SKM-1 (cell line): ENCODE results near the gene SPACA4.
"Not testable (repeated sequence)": the region's sequence is repeated elsewhere in the genome, so short reads cannot be mapped to it uniquely, and the experiment has no call there.

ENCODE experiments used
- DNase-seq: peaks from one replicate; lab custom pipeline; 2025; ENCODE audit not compliant: unreplicated experiment; lab: John Stamatoyannopoulos, UW

Gene SPACA4

GRCh38 chr19:48618278-48618915 is 11.9 kb downstream of the SPACA4 start:
- DNase-seq = no peak

DNA sequence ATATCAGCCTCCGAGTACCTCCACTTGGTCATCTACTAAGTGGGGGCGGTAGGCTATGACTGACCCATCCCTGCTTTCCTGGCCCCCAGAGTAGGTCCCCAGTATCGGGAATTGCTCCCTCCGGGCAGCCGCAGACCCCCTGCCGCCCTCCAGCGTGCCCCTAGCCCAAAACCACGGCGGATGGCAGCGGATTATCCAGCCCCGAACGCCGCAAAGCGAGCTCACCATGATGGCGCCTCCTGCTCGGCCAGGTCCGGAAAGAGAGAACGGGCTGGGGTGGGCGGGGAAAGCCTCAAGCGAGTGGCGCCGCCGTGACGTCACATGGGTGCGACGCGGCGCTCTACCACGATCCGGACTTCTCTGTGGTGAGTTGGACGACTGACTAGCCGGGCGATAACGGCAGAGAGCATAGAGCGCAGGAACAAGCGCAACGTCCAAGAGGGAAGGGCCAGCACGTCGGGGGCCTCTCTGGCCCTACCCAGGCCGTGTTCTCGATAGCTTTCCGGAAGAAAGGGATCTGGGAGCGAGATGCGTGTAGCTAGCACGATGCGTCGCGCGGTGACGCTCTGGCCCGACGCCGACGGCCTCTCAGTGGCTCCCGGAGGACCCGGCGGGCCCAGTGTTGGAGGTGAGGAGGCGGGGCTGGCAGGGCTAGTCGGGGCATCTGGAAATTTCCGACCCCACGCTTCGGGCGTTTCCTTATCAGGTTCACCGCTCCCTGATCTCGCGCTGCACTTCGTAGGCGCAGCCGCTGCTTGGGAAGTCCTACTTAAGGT is 12.6 kb downstream of the SPACA4 start, which contains the start of the genes RPL18 and SPHK2:
RPL18 (minus strand) TSS at position 263 of the 776 bp plus-strand sequence; CDS start at position 228, 35 bp downstream.
SPHK2 (plus strand) TSS at position 591 of the 776 bp plus-strand sequence. CDS start 1,009 bp downstream, outside the sequence.
- DNase-seq = peak; percentile 79

DNA sequence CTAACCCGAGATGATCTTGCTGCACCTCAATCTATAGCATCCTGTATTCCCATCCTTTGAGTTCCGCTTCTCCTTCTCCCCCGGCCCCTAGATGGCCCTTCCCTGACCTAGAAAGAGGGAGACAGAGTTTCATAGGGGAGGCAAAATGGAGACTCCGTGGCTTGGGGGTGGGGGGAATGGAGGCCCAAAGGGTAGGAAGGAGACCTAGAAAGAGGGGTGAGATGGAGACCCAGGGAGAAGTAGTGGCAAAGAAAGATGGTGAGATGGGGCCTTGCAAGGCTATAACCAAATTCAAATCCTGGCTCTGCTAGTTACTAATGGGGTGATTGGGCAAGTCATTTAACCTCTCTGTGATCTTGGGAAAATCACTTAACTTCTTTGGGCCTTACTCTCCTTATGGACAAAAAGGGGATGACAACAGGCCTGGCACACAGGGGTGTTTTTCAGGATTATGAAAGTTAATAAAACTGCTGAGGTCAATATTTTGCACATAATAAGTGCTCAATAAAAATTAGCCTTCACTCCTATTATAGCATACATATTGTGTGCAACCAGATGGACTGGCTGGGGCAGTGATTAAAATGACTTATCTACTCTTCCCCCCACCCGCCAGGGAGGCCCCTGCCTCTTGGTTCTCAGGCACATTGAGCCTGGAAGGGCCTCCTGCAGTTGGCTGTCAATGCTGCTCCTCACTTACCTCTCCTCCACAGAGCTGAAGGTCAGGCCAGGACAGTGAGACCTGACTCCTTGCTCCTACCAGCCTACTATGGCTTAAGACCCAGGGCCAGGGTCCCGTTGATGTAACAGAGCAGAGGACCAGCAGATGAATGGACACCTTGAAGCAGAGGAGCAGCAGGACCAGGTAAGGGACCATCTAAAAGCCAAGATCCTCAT is 13.4 kb downstream of the SPACA4 start:
- DNase-seq = no peak

DNA sequence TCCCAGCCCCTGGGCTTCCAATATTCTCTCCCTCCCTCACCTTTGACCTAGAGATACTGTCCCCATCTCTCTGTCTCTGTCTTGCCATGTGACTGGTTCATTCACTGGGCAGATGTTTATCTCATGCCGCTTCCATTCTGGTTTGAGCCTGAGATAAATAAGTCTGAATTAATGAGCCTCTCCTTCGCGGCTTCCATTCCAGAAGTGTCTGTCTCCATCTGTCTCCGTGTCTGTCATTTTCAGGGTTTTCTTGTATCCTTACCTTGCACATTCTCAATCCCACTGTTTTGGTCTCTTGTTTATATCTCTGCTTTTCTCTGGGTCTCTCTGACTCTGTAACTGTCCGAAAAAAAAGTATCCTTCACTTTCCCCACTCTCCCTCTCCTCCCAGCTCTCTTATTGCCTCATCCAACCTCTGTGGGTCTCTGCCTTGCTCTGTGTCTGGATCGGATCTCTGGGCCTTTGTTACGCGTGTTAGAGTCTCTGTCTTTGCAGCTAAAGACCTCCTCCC is 17.1 kb downstream of the SPACA4 start:
- DNase-seq = no peak

DNA sequence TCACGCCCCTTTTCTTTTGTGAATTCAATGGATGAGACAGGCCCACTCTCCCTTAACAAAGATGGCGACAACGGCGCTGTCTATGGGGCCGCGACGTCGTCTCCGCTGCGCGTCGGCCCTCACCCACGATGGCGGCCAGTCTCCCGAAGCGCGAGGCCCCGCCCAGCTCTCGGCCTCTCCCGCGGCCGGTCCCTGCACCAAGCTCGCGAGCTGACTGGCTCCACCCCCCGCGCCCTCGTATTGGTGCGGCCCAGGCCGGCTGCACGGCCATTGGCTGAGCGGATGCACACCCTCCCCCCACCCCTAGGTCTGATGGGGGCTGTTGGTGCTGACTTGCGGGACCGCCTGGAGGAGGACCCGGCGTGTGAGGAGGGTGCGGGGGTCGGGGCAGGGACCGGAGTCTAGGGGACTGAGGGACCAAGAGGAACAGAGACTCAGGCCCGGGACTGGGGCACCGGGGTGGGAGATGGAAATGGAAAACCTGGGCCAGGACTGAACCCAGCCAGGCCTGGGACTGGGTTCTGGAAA is 17.6 kb downstream of the SPACA4 start:
- no peak for DNase-seq

- DNase-seq = no peak
Measured at GRCh38 chr19:48624791-48625723, 18.5 kb downstream of the SPACA4 start.

DNA sequence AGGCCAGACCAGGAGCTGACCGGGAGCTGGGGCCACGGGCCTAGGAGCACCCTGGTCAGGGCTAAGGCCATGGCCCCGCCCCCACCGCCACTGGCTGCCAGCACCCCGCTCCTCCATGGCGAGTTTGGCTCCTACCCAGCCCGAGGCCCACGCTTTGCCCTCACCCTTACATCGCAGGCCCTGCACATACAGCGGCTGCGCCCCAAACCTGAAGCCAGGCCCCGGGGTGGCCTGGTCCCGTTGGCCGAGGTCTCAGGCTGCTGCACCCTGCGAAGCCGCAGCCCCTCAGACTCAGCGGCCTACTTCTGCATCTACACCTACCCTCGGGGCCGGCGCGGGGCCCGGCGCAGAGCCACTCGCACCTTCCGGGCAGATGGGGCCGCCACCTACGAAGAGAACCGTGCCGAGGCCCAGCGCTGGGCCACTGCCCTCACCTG is 19.4 kb downstream of the SPACA4 start:
- no peak for DNase-seq

- DNase-seq = no peak
Measured at GRCh38 chr19:48627201-48627864, 20.8 kb downstream of the SPACA4 start.

- no peak for DNase-seq
Measured at GRCh38 chr19:48627865-48628314, 21.3 kb downstream of the SPACA4 start.

DNA sequence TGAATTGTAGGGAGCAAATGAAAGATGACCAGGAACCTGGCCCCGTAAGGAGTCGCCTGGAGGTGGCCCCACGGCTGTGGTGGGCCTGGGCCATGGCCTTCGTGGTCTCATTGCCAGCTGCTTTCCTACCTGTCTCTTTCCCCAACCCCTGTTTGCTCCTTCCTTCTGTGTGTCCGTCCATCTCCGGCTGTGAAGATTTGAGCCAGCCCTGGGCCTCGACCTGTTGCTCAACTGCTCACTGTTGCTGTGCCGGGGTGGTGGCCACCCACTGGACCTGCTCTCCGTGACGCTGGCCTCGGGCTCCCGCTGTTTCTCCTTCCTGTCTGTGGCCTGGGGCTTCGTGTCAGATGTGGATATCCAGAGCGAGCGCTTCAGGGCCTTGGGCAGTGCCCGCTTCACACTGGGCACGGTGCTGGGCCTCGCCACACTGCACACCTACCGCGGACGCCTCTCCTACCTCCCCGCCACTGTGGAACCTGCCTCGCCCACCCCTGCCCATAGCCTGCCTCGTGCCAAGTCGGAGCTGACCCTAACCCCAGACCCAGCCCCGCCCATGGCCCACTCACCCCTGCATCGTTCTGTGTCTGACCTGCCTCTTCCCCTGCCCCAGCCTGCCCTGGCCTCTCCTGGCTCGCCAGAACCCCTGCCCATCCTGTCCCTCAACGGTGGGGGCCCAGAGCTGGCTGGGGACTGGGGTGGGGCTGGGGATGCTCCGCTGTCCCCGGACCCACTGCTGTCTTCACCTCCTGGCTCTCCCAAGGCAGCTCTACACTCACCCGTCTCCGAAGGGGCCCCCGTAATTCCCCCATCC is 22.1 kb downstream of the SPACA4 start:
- DNase-seq = no peak

- DNase-seq = no peak
Measured at GRCh38 chr19:48629297-48629598, 22.7 kb downstream of the SPACA4 start.

DNA sequence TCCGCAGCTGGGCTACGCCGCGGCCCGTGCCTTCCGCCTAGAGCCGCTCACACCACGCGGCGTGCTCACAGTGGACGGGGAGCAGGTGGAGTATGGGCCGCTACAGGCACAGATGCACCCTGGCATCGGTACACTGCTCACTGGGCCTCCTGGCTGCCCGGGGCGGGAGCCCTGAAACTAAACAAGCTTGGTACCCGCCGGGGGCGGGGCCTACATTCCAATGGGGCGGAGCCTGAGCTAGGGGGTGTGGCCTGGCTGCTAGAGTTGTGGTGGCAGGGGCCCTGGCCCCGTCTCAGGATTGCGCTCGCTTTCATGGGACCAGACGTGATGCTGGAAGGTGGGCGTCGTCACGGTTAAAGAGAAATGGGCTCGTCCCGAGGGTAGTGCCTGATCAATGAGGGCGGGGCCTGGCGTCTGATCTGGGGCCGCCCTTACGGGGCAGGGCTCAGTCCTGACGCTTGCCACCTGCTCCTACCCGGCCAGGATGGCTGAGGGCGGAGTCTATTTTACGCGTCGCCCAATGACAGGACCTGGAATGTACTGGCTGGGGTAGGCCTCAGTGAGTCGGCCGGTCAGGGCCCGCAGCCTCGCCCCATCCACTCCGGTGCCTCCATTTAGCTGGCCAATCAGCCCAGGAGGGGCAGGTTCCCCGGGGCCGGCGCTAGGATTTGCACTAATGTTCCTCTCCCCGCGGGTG is 23.2 kb downstream of the SPACA4 start:
- no peak for DNase-seq

DNA sequence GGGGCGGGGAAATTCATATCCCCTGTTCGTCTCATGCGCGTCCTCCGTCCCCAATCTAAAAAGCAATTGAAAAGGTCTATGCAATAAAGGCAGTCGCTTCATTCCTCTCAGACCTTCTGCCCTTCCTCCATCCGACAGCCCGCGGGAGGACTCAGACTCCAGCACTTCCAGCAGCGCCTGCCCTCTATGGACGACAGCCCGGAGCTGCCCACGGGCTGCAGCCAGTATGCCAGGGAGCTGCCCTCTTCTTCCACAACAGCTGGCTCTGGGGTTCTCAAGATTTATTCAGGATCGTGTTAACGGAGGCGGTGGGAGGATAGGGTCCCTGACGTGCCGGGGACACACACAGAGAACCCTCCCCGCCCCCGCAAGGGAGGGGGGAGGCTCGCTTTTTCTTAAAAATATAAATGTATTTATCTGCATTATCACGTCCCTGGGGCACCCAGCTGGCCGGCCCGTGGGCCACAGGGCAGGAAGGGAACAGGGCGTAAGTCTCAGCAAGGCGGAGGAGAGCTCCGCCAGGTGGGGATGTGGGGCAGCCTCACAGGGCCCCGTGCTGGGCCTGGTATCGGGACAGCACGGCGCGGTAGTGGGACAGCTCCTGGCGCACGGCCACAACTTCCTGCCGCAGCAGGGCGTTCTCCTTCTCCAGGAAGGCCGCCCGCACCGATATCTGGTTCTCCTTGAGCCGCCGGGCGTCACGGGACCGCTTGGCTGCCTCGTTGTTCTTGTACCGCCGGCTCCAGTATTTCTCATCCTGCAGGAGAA is 23.9 kb downstream of the SPACA4 start:
- no peak for DNase-seq

DNA sequence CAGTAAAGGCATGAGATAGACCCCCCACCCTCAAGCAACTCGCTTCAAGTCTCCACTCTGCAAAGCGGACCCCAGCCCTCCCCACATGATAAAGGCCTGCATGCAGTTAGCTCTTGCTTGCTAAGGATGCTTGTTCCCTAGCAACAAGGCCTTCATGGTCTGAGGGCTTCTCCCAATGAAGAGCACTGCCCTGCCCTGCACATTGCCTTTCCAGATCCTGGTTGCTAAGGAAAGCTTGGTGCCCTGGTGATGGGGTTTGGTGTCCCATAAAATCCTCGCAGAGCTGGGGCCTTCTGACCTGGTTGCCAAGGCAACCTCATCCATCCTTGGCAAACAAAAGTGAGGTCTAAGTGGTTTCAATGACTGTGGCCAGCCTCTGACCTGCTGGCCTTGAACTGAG is 24.7 kb downstream of the SPACA4 start:
- DNase-seq = no peak

DNA sequence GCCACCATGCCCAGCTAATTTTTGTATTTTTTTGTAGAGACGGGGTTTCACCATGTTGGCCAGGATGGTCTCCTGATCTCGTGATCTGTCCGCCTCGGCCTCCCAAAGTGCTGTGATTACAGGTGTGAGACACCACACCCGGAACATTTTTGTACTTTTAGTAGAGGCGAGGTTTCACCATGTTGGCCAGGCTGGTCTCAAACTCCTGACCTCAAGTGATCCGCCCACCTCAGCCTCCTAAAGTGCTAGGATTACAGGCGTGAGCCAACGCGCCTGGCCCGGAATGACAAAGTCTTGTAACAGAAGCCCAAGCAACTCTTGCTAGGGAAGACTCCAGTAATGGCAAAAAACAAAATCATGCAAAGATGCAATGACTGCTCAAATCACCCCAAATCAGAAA is 25.7 kb downstream of the SPACA4 start:
- DNase-seq = not testable (repeated sequence)

DNA sequence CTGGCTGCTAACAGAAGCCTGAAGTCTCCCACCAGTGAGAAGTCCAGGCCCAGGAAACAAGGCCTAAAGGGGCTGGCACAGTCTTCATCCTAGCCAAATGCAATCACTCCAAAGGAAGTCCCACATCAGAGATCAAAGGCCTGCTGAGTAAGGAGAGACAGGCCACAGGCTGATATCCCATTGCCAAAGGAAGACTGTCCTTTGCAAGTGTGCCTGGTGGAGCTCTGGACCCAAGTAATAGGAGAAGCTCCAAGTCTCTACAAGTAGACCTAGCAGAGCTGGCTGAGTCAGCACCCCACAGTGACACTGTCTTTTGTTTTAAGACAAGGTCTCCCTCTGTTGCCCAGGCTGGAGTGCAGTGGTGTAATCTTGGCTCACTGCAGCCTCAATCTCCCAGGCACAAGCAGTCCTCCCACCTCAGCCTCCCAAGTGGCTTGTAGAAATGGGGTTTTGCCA is 26.2 kb downstream of the SPACA4 start:
- DNase-seq = no peak
